Mammary epithelial cell (primary cell): ENCODE measurements around the gene LINGO1.

ENCODE experiments used
- EZH2 ChIP-seq: IDR thresholded peaks from 2 replicates; pipeline ENCODE4 v1.6.1; 2012; ENCODE audit warnings: low read length, inconsistent platforms, borderline replicate concordance
- TF ChIP-seq, protein P1 (sequence below), 2 donors: IDR thresholded peaks in 1 of 2; conservative IDR thresholded peaks in 1 of 2; 2 replicates each; pipeline ENCODE4 v1.5.1; 2011 to 2012; ENCODE audit warnings: inconsistent platforms in 2 of 2, low read length in 2 of 2, mild to moderate bottlenecking in 2 of 2, control low read depth in 1 of 2, low read depth in 1 of 2; ENCODE audit not compliant: insufficient read depth in 1 of 2; ENCODE audit errors: extremely low read depth in 1 of 2

DNA sequence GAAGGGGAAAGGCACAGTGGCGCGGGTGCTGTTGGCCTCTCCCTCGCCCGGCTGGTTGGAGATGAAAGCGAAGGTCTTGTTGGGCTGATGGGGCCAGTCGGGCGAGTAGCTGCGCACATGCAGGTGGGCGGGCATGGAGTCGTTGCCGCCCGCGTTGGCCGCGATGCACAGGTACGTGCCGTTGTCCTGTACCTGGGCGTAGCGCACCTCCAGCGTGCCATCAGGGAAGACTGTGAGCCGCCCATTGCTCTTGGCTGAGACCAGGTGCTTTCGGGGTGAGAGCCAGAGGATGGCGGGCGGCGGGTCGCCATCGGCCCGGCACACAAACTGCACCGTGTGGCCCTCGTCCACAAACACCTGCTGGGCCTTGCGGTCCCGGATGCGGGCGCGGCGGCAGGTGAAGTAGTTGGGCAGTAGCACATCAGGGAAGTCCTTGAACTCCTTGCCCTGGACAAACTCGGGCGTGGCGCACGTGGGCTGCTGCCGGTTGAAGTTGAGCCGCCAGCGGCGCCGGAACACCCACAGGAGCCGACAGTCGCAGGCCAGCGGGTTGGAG lies 18.4 kb downstream of the LINGO1 start:
- TF ChIP-seq, protein P1, sequence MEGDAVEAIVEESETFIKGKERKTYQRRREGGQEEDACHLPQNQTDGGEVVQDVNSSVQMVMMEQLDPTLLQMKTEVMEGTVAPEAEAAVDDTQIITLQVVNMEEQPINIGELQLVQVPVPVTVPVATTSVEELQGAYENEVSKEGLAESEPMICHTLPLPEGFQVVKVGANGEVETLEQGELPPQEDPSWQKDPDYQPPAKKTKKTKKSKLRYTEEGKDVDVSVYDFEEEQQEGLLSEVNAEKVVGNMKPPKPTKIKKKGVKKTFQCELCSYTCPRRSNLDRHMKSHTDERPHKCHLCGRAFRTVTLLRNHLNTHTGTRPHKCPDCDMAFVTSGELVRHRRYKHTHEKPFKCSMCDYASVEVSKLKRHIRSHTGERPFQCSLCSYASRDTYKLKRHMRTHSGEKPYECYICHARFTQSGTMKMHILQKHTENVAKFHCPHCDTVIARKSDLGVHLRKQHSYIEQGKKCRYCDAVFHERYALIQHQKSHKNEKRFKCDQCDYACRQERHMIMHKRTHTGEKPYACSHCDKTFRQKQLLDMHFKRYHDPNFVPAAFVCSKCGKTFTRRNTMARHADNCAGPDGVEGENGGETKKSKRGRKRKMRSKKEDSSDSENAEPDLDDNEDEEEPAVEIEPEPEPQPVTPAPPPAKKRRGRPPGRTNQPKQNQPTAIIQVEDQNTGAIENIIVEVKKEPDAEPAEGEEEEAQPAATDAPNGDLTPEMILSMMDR (conservative IDR thresholded peaks at IDR 0.05 in 1 of 2, IDR thresholded peaks at IDR 0.05 in 1 of 2; ENCODE audit: extremely low read depth in 1 of 2, insufficient read depth in 1 of 2, low read depth in 1 of 2, low read length in 2 of 2): no peak
- TF ChIP-seq EZH2: no peak
